SK-N-SH treated with all-trans-retinoic acid at 6 μM for 48 hours (cell line): ENCODE measurements around the gene GPR119.
"Not testable (repeated sequence)": the region's sequence is repeated elsewhere in the genome, so short reads cannot be mapped to it uniquely, and the experiment has no call there.

Experiments used
- ATAC-seq: fragments of 200-7000 bp; cut with Tn5 transposase; 3 replicates; pipeline ENCODE4 v1.9.1; 2020; ENCODE audit warnings: mild to moderate bottlenecking, moderate library complexity
- ARNTL ChIP-seq: fragments of 450-650 bp; formaldehyde crosslinking; IDR thresholded peaks from 2 replicates; pipeline ENCODE4 v1.5.0; 2020; ENCODE audit warnings: low read depth, mild to moderate bottlenecking, moderate library complexity, borderline replicate concordance
- BACH2 ChIP-seq: fragments of 250-450 bp; sonication (Bioruptor Pico); IDR thresholded peaks from 2 replicates; pipeline ENCODE4 v1.9.0; 2021; ENCODE audit warnings: mild to moderate bottlenecking, borderline replicate concordance
- CSDC2 ChIP-seq: fragments of 250-450 bp; sonication (Bioruptor Pico); IDR thresholded peaks from 2 replicates; pipeline ENCODE4 v1.5.0; 2020; ENCODE audit warnings: mild to moderate bottlenecking, moderate library complexity
- ESRRG ChIP-seq: fragments of 250-450 bp; sonication (Bioruptor Pico); IDR thresholded peaks from 2 replicates; pipeline ENCODE4 v1.6.1; 2021; ENCODE audit warnings: mild to moderate bottlenecking
- GLIS3 ChIP-seq: fragments of 250-450 bp; sonication (Bioruptor Pico); IDR thresholded peaks from 2 replicates; pipeline ENCODE4 v1.5.0; 2020; ENCODE audit warnings: mild to moderate bottlenecking, moderate library complexity
- ISL1 ChIP-seq: fragments of 250-450 bp; sonication (Bioruptor Pico); IDR thresholded peaks from 2 replicates; pipeline ENCODE4 v2.1.2; 2022; ENCODE audit warnings: mild to moderate bottlenecking, moderate library complexity
- OSR1 ChIP-seq: fragments of 250-450 bp; sonication (Bioruptor Pico); IDR thresholded peaks from 2 replicates; pipeline ENCODE4 v1.8.0; 2022; ENCODE audit warnings: moderate library complexity, mild to moderate bottlenecking, inconsistent platforms
- PPARA ChIP-seq: fragments of 250-450 bp; sonication (Bioruptor Pico); IDR thresholded peaks from 2 replicates; pipeline ENCODE4 v1.5.0; 2020; ENCODE audit warnings: mild to moderate bottlenecking, borderline replicate concordance
- RARB ChIP-seq: fragments of 250-450 bp; sonication (Bioruptor Pico); IDR thresholded peaks from 2 replicates; pipeline ENCODE4 v1.8.0; 2021; ENCODE audit warnings: mild to moderate bottlenecking, moderate library complexity
- SNAI2 ChIP-seq: fragments of 250-450 bp; sonication (Bioruptor Pico); IDR thresholded peaks from 2 replicates; pipeline ENCODE4 v1.5.0; 2020; ENCODE audit warnings: mild to moderate bottlenecking, moderate library complexity
- TOX ChIP-seq: fragments of 250-450 bp; sonication (Bioruptor Pico); IDR thresholded peaks from 2 replicates; pipeline ENCODE4 v1.8.0; 2021; ENCODE audit warnings: mild to moderate bottlenecking, moderate library complexity, borderline replicate concordance
- ZC3H10 ChIP-seq: fragments of 250-450 bp; sonication (Bioruptor Pico); IDR thresholded peaks from 2 replicates; pipeline ENCODE4 v1.5.1; 2021; ENCODE audit warnings: mild to moderate bottlenecking, moderate library complexity
- ZFP3 ChIP-seq: fragments of 250-450 bp; sonication (Bioruptor Pico); IDR thresholded peaks from 2 replicates; pipeline ENCODE4 v1.5.0; 2020; ENCODE audit warnings: mild to moderate bottlenecking, moderate library complexity
- ZFP30 ChIP-seq: fragments of 450-650 bp; formaldehyde crosslinking; IDR thresholded peaks from 2 replicates; pipeline ENCODE4 v1.5.0; 2022; ENCODE audit warnings: mild to moderate bottlenecking, moderate library complexity
- ZNF565 ChIP-seq: fragments of 450-650 bp; formaldehyde crosslinking; conservative IDR thresholded peaks from 2 replicates; pipeline ENCODE4 v1.5.0; 2020; ENCODE audit warnings: low read depth, mild to moderate bottlenecking, moderate library complexity
- ZNF70 ChIP-seq: fragments of 450-650 bp; formaldehyde crosslinking; IDR thresholded peaks from 2 replicates; pipeline ENCODE4 v1.5.0; 2020; ENCODE audit warnings: mild to moderate bottlenecking, moderate library complexity
- ZNF8 ChIP-seq: fragments of 450-650 bp; formaldehyde crosslinking; IDR thresholded peaks from 2 replicates; pipeline ENCODE4 v1.5.0; 2020; ENCODE audit warnings: mild to moderate bottlenecking, moderate library complexity
- TF ChIP-seq, protein P1 (sequence below): fragments of 250-450 bp; sonication (Bioruptor Pico); IDR thresholded peaks from 2 replicates; pipeline ENCODE4 v1.5.0; 2020; ENCODE audit warnings: mild to moderate bottlenecking, moderate library complexity
- TF ChIP-seq, protein P2 (sequence below): fragments of 250-450 bp; sonication (Bioruptor Pico); IDR thresholded peaks from 2 replicates; pipeline ENCODE4 v1.8.0; 2020; ENCODE audit warnings: mild to moderate bottlenecking, moderate library complexity, borderline replicate concordance
- TF ChIP-seq, protein P3 (sequence below): fragments of 250-450 bp; sonication (Bioruptor Pico); IDR thresholded peaks from 2 replicates; pipeline ENCODE4 v1.5.1; 2021; ENCODE audit warnings: mild to moderate bottlenecking, moderate library complexity
- TF ChIP-seq, protein P4 (sequence below): fragments of 250-450 bp; sonication (Bioruptor Pico); IDR thresholded peaks from 2 replicates; pipeline ENCODE4 v1.5.1; 2020; ENCODE audit warnings: low read depth, mild to moderate bottlenecking, moderate library complexity
- TF ChIP-seq, protein P5 (sequence below): fragments of 250-450 bp; sonication (Bioruptor Pico); IDR thresholded peaks from 2 replicates; pipeline ENCODE4 v1.8.0; 2021; ENCODE audit warnings: low read depth, mild to moderate bottlenecking, moderate library complexity, borderline replicate concordance

The GPR119 gene

DNA sequence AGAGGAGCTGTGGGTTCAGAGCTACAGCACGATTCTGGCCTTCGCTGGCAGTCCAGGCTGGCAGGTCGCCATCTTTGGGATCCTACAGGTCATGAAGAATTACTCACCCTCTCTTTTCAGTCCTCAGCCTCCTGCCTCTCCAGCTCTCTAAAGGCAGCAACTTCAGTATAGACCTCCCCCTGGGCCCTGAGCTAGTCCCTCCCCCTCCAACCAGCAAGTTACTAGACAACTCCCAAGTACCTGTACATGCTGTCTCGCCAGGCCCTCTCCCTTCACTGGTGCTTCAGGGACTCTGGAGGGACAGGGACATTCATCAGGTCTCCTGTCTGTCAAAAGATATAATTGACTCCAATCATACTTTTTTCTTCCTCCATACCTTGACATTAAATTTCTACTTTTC, at the start of gene GPR119:
TSS of gene GPR119 (minus strand) at position 155 of the 400 bp plus-strand sequence. CDS start 227 bp downstream, outside the sequence.
- ATAC-seq = no peak
- no peak for TF ChIP-seq ISL1
- TF ChIP-seq, protein P1, sequence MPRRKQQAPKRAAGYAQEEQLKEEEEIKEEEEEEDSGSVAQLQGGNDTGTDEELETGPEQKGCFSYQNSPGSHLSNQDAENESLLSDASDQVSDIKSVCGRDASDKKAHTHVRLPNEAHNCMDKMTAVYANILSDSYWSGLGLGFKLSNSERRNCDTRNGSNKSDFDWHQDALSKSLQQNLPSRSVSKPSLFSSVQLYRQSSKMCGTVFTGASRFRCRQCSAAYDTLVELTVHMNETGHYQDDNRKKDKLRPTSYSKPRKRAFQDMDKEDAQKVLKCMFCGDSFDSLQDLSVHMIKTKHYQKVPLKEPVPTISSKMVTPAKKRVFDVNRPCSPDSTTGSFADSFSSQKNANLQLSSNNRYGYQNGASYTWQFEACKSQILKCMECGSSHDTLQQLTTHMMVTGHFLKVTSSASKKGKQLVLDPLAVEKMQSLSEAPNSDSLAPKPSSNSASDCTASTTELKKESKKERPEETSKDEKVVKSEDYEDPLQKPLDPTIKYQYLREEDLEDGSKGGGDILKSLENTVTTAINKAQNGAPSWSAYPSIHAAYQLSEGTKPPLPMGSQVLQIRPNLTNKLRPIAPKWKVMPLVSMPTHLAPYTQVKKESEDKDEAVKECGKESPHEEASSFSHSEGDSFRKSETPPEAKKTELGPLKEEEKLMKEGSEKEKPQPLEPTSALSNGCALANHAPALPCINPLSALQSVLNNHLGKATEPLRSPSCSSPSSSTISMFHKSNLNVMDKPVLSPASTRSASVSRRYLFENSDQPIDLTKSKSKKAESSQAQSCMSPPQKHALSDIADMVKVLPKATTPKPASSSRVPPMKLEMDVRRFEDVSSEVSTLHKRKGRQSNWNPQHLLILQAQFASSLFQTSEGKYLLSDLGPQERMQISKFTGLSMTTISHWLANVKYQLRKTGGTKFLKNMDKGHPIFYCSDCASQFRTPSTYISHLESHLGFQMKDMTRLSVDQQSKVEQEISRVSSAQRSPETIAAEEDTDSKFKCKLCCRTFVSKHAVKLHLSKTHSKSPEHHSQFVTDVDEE = no peak
- TF ChIP-seq ZFP30 (CRISPR knock-in tag) = no peak
- TF ChIP-seq GLIS3 (CRISPR knock-in tag) = no peak
- no peak for TF ChIP-seq ARNTL (CRISPR knock-in tag)
- TF ChIP-seq, protein P2, sequence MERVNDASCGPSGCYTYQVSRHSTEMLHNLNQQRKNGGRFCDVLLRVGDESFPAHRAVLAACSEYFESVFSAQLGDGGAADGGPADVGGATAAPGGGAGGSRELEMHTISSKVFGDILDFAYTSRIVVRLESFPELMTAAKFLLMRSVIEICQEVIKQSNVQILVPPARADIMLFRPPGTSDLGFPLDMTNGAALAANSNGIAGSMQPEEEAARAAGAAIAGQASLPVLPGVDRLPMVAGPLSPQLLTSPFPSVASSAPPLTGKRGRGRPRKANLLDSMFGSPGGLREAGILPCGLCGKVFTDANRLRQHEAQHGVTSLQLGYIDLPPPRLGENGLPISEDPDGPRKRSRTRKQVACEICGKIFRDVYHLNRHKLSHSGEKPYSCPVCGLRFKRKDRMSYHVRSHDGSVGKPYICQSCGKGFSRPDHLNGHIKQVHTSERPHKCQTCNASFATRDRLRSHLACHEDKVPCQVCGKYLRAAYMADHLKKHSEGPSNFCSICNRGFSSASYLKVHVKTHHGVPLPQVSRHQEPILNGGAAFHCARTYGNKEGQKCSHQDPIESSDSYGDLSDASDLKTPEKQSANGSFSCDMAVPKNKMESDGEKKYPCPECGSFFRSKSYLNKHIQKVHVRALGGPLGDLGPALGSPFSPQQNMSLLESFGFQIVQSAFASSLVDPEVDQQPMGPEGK (CRISPR knock-in tag) = no peak
- TF ChIP-seq ZNF565 (CRISPR knock-in tag) = no peak
- no peak for TF ChIP-seq ESRRG (CRISPR knock-in tag)
- no peak for TF ChIP-seq ZFP3 (CRISPR knock-in tag)
- TF ChIP-seq ZC3H10 (CRISPR knock-in tag) = no peak
- TF ChIP-seq ZNF70 (CRISPR knock-in tag) = no peak
- no peak for TF ChIP-seq RARB (CRISPR knock-in tag)
- TF ChIP-seq, protein P3, sequence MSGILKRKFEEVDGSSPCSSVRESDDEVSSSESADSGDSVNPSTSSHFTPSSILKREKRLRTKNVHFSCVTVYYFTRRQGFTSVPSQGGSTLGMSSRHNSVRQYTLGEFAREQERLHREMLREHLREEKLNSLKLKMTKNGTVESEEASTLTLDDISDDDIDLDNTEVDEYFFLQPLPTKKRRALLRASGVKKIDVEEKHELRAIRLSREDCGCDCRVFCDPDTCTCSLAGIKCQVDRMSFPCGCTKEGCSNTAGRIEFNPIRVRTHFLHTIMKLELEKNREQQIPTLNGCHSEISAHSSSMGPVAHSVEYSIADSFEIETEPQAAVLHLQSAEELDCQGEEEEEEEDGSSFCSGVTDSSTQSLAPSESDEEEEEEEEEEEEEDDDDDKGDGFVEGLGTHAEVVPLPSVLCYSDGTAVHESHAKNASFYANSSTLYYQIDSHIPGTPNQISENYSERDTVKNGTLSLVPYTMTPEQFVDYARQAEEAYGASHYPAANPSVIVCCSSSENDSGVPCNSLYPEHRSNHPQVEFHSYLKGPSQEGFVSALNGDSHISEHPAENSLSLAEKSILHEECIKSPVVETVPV (CRISPR knock-in tag) = no peak
- TF ChIP-seq, protein P4, sequence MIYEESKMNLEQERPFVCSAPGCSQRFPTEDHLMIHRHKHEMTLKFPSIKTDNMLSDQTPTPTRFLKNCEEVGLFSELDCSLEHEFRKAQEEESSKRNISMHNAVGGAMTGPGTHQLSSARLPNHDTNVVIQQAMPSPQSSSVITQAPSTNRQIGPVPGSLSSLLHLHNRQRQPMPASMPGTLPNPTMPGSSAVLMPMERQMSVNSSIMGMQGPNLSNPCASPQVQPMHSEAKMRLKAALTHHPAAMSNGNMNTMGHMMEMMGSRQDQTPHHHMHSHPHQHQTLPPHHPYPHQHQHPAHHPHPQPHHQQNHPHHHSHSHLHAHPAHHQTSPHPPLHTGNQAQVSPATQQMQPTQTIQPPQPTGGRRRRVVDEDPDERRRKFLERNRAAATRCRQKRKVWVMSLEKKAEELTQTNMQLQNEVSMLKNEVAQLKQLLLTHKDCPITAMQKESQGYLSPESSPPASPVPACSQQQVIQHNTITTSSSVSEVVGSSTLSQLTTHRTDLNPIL (CRISPR knock-in tag) = no peak
- TF ChIP-seq PPARA = no peak
- no peak for TF ChIP-seq BACH2
- TF ChIP-seq CSDC2 (CRISPR knock-in tag) = no peak

DNA sequence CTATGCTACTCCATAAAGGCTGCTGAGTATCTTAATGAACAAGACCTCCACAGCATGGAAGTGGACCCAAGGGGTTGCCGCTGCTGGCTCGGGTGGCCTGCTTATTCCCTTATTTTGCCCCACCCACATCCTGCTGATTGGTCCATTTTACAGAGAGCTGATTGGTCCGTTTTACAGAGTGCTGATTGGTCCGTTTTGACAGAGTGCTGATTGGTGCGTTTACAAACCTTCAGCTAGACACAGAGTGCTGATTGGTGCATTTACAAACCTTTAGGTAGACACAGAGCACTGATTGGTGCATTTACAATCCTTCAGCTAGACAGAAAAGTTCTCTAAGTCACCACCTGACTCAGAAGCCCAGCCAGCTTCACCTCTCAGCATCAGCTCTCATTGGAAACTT, 43.8 kb upstream of the GPR119 start:
- not testable (repeated sequence) for ATAC-seq

DNA sequence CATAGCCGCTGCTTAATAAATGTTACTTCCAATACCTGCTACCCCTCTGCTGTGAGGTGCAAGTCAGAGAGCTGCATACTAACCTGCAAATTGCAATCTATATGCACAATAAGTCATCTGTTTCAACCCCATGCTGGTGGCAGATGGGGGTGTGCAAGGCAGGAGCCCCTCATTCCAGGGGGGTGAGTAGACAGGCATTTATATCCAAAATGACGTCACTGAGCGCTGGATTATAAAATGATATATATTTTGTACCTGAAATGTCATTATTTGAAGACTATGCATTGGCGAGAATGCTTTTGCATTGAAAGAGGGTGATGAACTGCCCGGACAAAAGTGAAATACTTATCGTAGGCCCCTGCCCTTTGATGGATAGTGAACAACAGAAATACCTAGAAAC, 41.1 kb upstream of the GPR119 start:
- TF ChIP-seq SNAI2 (CRISPR knock-in tag) (no peak), ZFP3 (CRISPR knock-in tag) (no peak), OSR1 (CRISPR knock-in tag) (no peak), BACH2 (no peak), ZNF70 (CRISPR knock-in tag) (no peak), RARB (CRISPR knock-in tag) (no peak), GLIS3 (CRISPR knock-in tag) (no peak), TOX (no peak), ZNF8 (CRISPR knock-in tag) (no peak)
- TF ChIP-seq, protein P5, sequence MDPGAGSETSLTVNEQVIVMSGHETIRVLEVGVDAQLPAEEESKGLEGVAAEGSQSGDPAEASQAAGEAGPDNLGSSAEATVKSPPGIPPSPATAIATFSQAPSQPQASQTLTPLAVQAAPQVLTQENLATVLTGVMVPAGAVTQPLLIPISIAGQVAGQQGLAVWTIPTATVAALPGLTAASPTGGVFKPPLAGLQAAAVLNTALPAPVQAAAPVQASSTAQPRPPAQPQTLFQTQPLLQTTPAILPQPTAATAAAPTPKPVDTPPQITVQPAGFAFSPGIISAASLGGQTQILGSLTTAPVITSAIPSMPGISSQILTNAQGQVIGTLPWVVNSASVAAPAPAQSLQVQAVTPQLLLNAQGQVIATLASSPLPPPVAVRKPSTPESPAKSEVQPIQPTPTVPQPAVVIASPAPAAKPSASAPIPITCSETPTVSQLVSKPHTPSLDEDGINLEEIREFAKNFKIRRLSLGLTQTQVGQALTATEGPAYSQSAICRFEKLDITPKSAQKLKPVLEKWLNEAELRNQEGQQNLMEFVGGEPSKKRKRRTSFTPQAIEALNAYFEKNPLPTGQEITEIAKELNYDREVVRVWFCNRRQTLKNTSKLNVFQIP = no peak
- TF ChIP-seq, protein P3 (CRISPR knock-in tag) = no peak
- TF ChIP-seq, protein P1 = no peak
- TF ChIP-seq, all 23 proteins: peak for 0

More for the DNA sequence above, 41.1 kb upstream of the GPR119 start:
- no peak for ATAC-seq
